GM10266 (cell line): Measurements from ENCODE around the gene CLCN2.

ENCODE experiments used
- DNase-seq: peaks from one replicate; pipeline ENCODE4 v3.0.0; 2012; ENCODE audit errors: extremely low spot score
- CTCF ChIP-seq: IDR thresholded peaks from 2 replicates; pipeline ENCODE4 v1.5.1; 2012; ENCODE audit warnings: mild to moderate bottlenecking, low read depth; ENCODE audit not compliant: control insufficient read depth, insufficient read depth; ENCODE audit errors: missing control alignments

The CLCN2 gene

GRCh38 chr3:184317201-184317600 lies 44.2 kb downstream of the CLCN2 start:
- DNase-seq: no peak
- TF ChIP-seq CTCF: no peak

GRCh38 chr3:184316792-184317191 lies 44.6 kb downstream of the CLCN2 start:
- TF ChIP-seq CTCF: no peak
- DNase-seq: no peak

DNA sequence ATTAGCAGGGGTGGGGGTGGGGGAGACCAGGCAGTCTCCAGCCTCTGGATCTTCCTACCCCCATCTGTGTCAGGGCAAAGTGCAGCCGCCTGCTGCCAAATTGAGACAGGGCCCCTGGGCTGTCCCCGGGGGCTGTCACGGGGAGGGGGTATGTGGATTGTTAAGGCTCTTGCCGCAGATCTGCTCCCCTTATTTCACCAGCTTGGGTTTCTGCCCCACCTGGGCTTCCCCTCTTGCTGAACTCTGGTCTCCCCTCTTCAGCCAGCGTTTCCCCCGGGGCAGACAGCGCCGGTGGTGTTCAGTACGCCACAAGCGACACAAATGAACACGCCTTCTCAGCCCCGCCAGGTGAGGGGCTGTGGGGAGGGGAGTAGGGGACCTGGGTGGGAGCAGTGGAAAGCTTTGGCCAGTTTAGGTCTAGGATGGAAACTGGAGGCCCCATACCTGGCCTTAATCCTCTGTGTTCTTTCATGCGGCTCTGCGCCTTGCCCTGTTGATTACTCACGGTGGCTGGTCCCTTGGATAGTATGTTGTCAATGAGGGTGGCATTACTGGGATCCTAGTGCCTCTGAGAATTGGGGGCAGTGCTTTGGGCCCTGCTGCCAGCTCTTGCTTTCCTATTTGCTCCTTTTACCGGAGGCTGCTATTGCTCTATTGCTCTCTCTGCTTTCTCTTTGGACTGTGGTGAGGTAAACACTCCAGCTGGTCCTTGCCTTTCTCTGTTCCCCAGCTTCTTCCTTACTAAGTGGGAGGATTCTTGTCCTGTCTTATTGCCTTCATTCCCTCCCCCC lies 45.3 kb downstream of the CLCN2 start:
- DNase-seq: no peak

DNA sequence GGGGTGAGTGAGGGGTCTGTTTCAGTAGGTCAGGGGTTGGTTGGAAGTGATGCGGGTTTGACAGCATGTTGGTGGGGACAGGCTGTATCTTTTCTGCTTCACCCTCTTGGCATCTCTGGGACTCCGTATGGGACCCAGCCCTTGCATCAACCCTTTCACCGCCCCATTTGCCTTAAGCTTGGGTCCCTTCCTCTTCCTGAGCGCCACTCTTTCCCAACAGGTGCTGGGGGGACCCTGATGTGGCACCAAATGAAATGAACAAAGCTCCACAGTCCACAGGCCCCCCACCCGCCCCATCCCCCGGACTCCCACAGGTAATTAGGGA lies 45.9 kb downstream of the CLCN2 start:
- no peak for DNase-seq
- TF ChIP-seq CTCF: no peak

More for the DNA sequence above, 45.3 kb downstream of the CLCN2 start:
- no peak for TF ChIP-seq CTCF

GRCh38 chr3:184314700-184315542 lies 46.5 kb downstream of the CLCN2 start:
- no peak for TF ChIP-seq CTCF
- peak; percentile 80 for DNase-seq

DNA sequence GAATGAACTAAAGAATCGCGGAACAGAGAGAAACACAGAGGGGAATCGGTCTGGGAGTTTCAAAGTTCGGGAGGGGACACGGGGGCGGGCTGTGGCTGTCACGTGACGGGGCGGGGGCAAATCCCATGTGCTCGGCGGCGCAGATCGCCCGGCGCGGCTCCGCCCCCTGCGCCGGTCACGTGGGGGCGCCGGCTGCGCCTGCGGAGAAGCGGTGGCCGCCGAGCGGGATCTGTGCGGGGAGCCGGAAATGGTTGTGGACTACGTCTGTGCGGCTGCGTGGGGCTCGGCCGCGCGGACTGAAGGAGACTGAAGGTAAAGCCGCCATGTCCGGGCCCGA lies 47.1 kb downstream of the CLCN2 start, which contains the start of gene EIF4G1:
Gene EIF4G1, plus strand, starts transcription at position 244 of the 337 bp plus-strand sequence. CDS start 1,191 bp downstream, outside the sequence.
- DNase-seq: peak; percentile 100
- no peak for TF ChIP-seq CTCF

DNA sequence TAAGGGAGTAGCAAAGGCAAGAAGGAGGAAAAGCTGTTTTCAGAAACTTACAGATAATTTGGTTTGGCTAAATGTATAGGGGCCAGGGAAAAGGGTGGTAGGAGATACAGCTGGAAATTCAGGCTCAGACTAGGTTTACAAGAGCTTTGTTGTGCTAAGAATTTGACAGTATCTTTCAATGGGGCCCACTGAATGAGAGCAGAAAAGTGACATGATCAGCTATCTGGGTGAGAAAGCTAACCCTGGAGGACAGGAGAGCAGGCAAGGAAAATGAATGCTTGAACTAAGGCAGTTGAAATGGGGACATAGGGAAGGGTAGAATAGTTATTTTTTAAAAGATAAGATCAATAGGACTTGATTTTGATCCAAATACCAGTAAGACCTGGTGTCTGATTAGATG lies 49.8 kb downstream of the CLCN2 start:
- no peak for DNase-seq
- no peak for TF ChIP-seq CTCF
